GM23338 (cell line): ENCODE data around the gene GRWD1. TPM values are rescaled to one million over a fixed set of nuclear protein-coding genes. Genes with fewer than 3 reads are reported as not detected.

ENCODE experiments used
- ATAC-seq: fragments of 200-7000 bp; cut with Tn5 transposase; 3 replicates; pipeline ENCODE4 v1.9.1; 2020
- DNase-seq: peaks from one replicate; pipeline ENCODE4 v3.0.0-alpha.2; 2015; ENCODE audit warnings: low spot score
- H2AFZ ChIP-seq: fragments of 200-600 bp; sonication (generic); 2 replicates; pipeline ENCODE4 v1.8.0; 2016; ENCODE audit warnings: antibody characterized with exemption, mild to moderate bottlenecking, moderate library complexity
- H3F3A ChIP-seq: fragments of 200-600 bp; sonication (generic); replicated peaks from 2 replicates; pipeline ENCODE4 v1.8.0; 2017; ENCODE audit warnings: antibody characterized with exemption, mixed run types, low read depth
- H3K27ac ChIP-seq: fragments of 200-600 bp; sonication (generic); 2 replicates; pipeline ENCODE4 v1.6.1; 2016; ENCODE audit warnings: low read depth
- H3K27me3 ChIP-seq: fragments of 200-600 bp; sonication (generic); 2 replicates; pipeline ENCODE4 v1.8.0; 2016; ENCODE audit warnings: mild to moderate bottlenecking, mixed run types, moderate library complexity; ENCODE audit not compliant: insufficient read depth
- H3K36me3 ChIP-seq: fragments of 200-600 bp; sonication (generic); 2 replicates; pipeline ENCODE4 v1.8.0; 2016; ENCODE audit warnings: mild to moderate bottlenecking; ENCODE audit not compliant: insufficient read depth
- H3K4me1 ChIP-seq: fragments of 200-600 bp; sonication (generic); 2 replicates; pipeline ENCODE4 v1.8.0; 2016; ENCODE audit warnings: mild to moderate bottlenecking, moderate library complexity; ENCODE audit not compliant: insufficient read depth
- H3K4me2 ChIP-seq: fragments of 200-600 bp; sonication (generic); 2 replicates; pipeline ENCODE4 v1.7.1; 2017; ENCODE audit warnings: mixed run types
- H3K4me3 ChIP-seq: fragments of 200-600 bp; sonication (generic); 2 replicates; pipeline ENCODE4 v1.6.1; 2016; ENCODE audit warnings: mixed run types
- H3K79me2 ChIP-seq: fragments of 200-600 bp; sonication (generic); replicated peaks from 2 replicates; pipeline ENCODE4 v1.8.0; 2017; ENCODE audit warnings: mild to moderate bottlenecking; ENCODE audit not compliant: insufficient read depth
- H3K9me2 ChIP-seq: fragments of 200-600 bp; sonication (generic); 2 replicates; pipeline ENCODE4 v1.8.0; 2017; ENCODE audit not compliant: insufficient read depth
- H4K20me1 ChIP-seq: fragments of 200-600 bp; sonication (generic); replicated peaks from 2 replicates; pipeline ENCODE4 v1.8.0; 2017; ENCODE audit warnings: mild to moderate bottlenecking; ENCODE audit not compliant: insufficient read depth
- H3K27ac Mint-ChIP-seq: 2 replicates; pipeline ENCODE4 v1.8.0; 2020; ENCODE audit warnings: inconsistent platforms, mild to moderate bottlenecking, moderate library complexity, mixed read lengths
- H3K27me3 Mint-ChIP-seq: 3 replicates; pipeline ENCODE4 v1.8.0; 2022; ENCODE audit warnings: low read depth, mild to moderate bottlenecking, moderate library complexity, mixed read lengths, inconsistent platforms; ENCODE audit not compliant: insufficient read depth, poor library complexity
- H3K36me3 Mint-ChIP-seq: 3 replicates; pipeline ENCODE4 v1.8.0; 2021; ENCODE audit warnings: low read depth, mild to moderate bottlenecking, inconsistent platforms, moderate library complexity, mixed read lengths
- H3K4me1 Mint-ChIP-seq: 3 replicates; pipeline ENCODE4 v1.8.0; 2020; ENCODE audit warnings: mild to moderate bottlenecking, inconsistent platforms, mixed read lengths
- H3K4me3 Mint-ChIP-seq: 3 replicates; pipeline ENCODE4 v1.8.0; 2021; ENCODE audit warnings: moderate library complexity, mild to moderate bottlenecking, inconsistent platforms, mixed read lengths
- H3K9me3 Mint-ChIP-seq: 3 replicates; pipeline ENCODE4 v1.8.0; 2020; ENCODE audit warnings: moderate library complexity, mild to moderate bottlenecking, inconsistent platforms, mixed read lengths
- CREB1 ChIP-seq: fragments of 250-450 bp; sonication (Bioruptor Pico); IDR thresholded peaks from 2 replicates; pipeline ENCODE4 v1.5.0; 2020; ENCODE audit warnings: low read depth, mild to moderate bottlenecking, moderate library complexity
- EZH2 ChIP-seq: fragments of 200-600 bp; sonication (generic); IDR thresholded peaks from one replicate; pipeline ENCODE4 v1.8.0; 2017; ENCODE audit warnings: antibody characterized with exemption, mild to moderate bottlenecking, low read depth; ENCODE audit not compliant: unreplicated experiment
- EZH2phosphoT487 ChIP-seq: fragments of 200-600 bp; sonication (generic); IDR thresholded peaks from one replicate; pipeline ENCODE4 v1.8.1; 2018; ENCODE audit warnings: antibody characterized with exemption; ENCODE audit not compliant: unreplicated experiment
- NANOG ChIP-seq: IDR thresholded peaks from 2 replicates; pipeline ENCODE4 v1.6.1; 2016; ENCODE audit warnings: antibody characterized with exemption, borderline replicate concordance
- POLR2AphosphoS5 ChIP-seq: IDR thresholded peaks from 2 replicates; pipeline ENCODE4 v1.6.1; 2016; ENCODE audit warnings: antibody characterized with exemption, low read depth
- STAT1 ChIP-seq: IDR thresholded peaks from one replicate; pipeline ENCODE4 v1.6.1; 2016; ENCODE audit warnings: antibody characterized with exemption; ENCODE audit not compliant: unreplicated experiment
- ZNF114 ChIP-seq: fragments of 250-450 bp; sonication (Bioruptor Pico); IDR thresholded peaks from 2 replicates; pipeline ENCODE4 v1.5.0; 2020; ENCODE audit warnings: mild to moderate bottlenecking, moderate library complexity
- ZNF331 ChIP-seq: fragments of 250-450 bp; sonication (Bioruptor Pico); IDR thresholded peaks from 2 replicates; pipeline ENCODE4 v1.5.0; 2020; ENCODE audit warnings: low read depth, mild to moderate bottlenecking, moderate library complexity
- polyA plus RNA-seq: library from polyadenylated mRNA; unstranded; fragments of >200 nt; fragmentation: Nextera tagmentation; extraction: Ambion mirVana; gene quantifications from 2 replicates; pipeline ENCODE4 v1.2.1, GENCODE V29; 2016
- total RNA-seq: library from RNA; depleted of rRNA; stranded (reverse); fragments of >200 nt; shearing (Covaris generic); gene quantifications from 2 replicates; pipeline ENCODE4 v1.2.3, GENCODE V29; 2014
- TF ChIP-seq, protein P1 (sequence below): IDR thresholded peaks from 2 replicates; pipeline ENCODE4 v1.6.1; 2016; ENCODE audit warnings: antibody characterized with exemption
- TF ChIP-seq, protein P2 (sequence below), 2 experiments: fragments of 200-600 bp in 1 of 2; sonication (generic) in 1 of 2; conservative IDR thresholded peaks; 2 replicates each; pipeline versions ENCODE4 v1.5.1 to v1.6.1; 2016 to 2017; ENCODE audit warnings: antibody characterized with exemption in 2 of 2, low read depth in 2 of 2, mild to moderate bottlenecking in 2 of 2, moderate library complexity in 1 of 2

Gene GRWD1
- total and polyA plus RNA-seq, 2 experiments from 2014 or later, result 23.2 to 58.0 TPM

DNA sequence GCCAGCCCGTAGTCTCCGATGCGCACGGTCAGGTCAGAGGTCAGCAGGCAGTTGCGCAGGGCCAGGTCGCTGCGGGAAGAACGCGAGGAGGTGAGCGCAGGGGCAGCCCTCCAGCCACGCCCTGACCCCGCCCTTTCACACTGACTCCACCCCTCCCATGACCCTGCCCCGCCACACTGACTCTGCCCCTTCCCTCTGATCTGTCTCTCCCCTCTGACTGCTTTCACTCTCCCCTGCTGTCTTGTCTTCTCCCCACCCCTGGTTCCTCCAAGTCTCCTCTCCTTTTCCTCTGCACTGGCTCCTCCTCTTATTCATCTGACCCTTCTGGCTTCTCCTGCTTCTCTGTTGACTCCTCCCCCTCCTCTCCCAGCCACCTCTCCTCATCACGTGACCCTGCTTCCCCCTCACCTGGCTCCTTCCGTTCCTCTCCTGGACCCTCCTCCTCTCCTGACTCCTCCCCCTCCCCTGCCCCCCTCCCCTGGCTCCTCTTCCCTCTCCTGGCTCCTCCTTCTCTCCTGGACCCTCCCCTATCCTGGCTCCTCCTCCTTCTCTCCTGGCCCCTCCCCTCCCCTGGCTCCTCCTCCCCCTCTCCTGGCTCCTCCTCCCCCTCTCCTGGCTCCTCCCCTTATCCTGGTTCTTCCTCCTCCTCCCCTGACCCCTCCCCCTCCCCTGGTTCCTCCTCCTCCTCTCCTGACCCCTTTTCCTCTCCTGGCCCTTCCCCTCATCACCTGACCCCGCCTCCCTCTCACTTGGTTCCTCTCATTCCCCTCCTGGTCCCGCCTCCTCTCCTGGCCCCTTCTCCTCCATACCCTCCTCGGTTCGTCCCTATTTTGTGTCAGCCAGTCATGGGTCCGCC, 55.9 kb downstream of the GRWD1 start:
- ATAC-seq (peak; percentile 78), DNase-seq (peak; percentile 100)
- no peaks in the 10 kb centered on the region for H3K79me2 ChIP-seq
- Mint-ChIP-seq H3K9me3 (no peaks in the 10 kb centered on the region), H3K4me1 (peaks cover 16% of the 10 kb centered on the region), H3K27me3 (peaks cover 21% of the 10 kb centered on the region), H3K36me3 (no peaks in the 10 kb centered on the region; the same call in 2 of the 3 replicates), H3K4me3 (peak overlapping the region; percentile 70), H3K27ac (peak overlapping the region; percentile 97)
- TF ChIP-seq NANOG (no peak), ZNF114 (CRISPR knock-in tag) (no peak), EZH2 (no peak), CREB1 (CRISPR knock-in tag) (peak; percentile 14; the same call in 1 of the 2 replicates), POLR2AphosphoS5 (0 out of 2 replicates have a peak, but pooled peaks have one; percentile 50)
- peak overlapping the region; percentile 94 for H3K4me2 ChIP-seq
- H3K9me2 ChIP-seq, result no peaks in the 10 kb centered on the region
- peaks cover 6% of the 10 kb centered on the region; the same call in 1 of the 2 replicates for H3F3A ChIP-seq
- H3K4me1 ChIP-seq, result peaks cover 7% of the 10 kb centered on the region; the same call in 1 of the 2 replicates
- H2AFZ ChIP-seq, result peak overlapping the region; percentile 69
- H4K20me1 ChIP-seq, result no peaks in the 10 kb centered on the region; the same call in 1 of the 2 replicates
- H3K27ac ChIP-seq, result peak overlapping the region; percentile 91
- H3K27me3 ChIP-seq, result no peaks in the 10 kb centered on the region
- H3K4me3 ChIP-seq, result peak overlapping the region; percentile 73
- no peaks in the 10 kb centered on the region for H3K36me3 ChIP-seq

DNA sequence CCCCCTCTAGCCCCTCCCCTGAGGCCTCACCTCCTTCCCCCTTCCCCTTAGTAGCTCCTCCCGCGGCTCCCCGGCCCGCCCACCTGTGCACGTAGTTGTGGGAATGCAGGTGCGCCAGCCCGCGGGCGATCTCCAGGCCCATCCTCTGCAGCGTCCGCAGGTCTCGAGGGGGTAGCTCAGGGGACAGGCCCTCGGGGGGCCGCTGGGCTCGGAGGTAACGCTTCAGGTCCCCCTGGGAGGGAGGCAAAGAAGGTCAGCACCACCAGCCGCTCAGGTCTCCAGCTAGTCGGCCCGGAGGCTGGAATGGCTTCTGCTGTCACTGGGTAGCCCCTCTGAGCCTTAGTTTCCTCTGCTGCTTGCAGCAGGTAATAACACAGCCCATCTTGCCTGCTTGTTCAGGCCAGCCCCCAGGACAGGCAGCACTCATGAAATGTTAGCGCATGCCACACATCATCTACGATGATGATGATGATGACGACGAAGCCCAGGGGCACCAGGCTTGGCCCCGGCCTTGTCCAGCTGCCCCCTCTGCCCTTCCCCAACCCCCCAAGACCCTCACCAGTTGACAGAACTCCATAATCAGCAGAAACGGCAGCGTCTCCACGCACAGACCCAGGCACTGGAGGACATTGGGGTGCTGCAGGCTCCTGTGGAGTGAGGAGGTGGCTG, 56.7 kb downstream of the GRWD1 start:
- Mint-ChIP-seq H3K4me1 (peaks cover 16% of the 10 kb centered on the region), H3K36me3 (peaks cover under 1% of the 10 kb centered on the region; the same call in 2 of the 3 replicates), H3K27me3 (peaks cover 21% of the 10 kb centered on the region), H3K27ac (peak overlapping the region; percentile 70; the same call in 1 of the 2 replicates), H3K4me3 (peak overlapping the region; percentile 50), H3K9me3 (no peaks in the 10 kb centered on the region)
- Histone ChIP-seq H3K9me2 (no peaks in the 10 kb centered on the region), H2AFZ (0 out of 2 replicates have a peak overlapping the region, but pooled peaks have one; percentile 63), H4K20me1 (no peaks in the 10 kb centered on the region), H3K27ac (no peak overlapping the region), H3K27me3 (no peaks in the 10 kb centered on the region), H3K4me2 (peak overlapping the region; percentile 85), H3F3A (peaks cover 6% of the 10 kb centered on the region; the same call in 1 of the 2 replicates), H3K4me1 (peaks cover 7% of the 10 kb centered on the region; the same call in 1 of the 2 replicates), H3K4me3 (peak overlapping the region; percentile 63), H3K36me3 (no peaks in the 10 kb centered on the region), H3K79me2 (no peaks in the 10 kb centered on the region)
- no peak for DNase-seq
- TF ChIP-seq POLR2AphosphoS5 (peak; percentile 65), EZH2 (no peak)
- ATAC-seq, result peak; percentile 16

DNA sequence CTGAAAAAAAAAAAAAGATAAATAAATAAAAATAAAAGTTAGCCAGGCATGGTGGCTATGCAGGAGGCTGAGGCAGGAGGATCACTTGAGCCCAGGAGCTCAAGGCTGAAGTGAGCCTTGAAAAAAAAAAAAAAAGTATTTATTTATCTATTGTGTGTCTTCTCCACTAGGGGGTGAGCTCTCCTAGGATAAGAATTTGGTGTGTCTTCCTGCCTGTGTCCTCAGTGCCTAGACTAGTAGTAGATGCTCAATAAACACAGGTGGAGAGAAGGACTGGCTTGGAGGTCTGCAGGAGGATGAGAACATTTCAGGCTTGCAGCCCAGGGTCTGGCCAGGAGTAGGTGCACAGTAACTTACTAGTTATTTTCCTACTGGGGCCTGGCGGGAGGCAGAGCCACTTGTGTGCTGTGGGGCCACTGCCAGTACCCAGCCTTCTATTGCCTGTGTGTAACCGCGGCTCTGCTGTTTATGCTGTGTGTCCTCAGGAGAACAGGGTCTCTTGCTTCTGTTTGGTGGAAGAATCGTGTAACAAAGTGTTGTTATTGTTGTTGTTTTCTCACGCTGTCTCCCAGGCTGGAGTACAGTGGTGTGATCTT, 60.5 kb downstream of the GRWD1 start:
- H3K27me3 ChIP-seq, result no peaks in the 10 kb centered on the region
- Mint-ChIP-seq H3K9me3 (no peaks in the 10 kb centered on the region), H3K4me3 (no peak overlapping the region), H3K36me3 (peaks cover 5% of the 10 kb centered on the region; the same call in 2 of the 3 replicates), H3K27me3 (peaks cover 28% of the 10 kb centered on the region), H3K27ac (no peak overlapping the region), H3K4me1 (peaks cover 19% of the 10 kb centered on the region)
- no peak overlapping the region for H2AFZ ChIP-seq
- no peaks in the 10 kb centered on the region for H3K79me2 ChIP-seq
- no peaks in the 10 kb centered on the region for H3K36me3 ChIP-seq
- no peak overlapping the region for H3K4me3 ChIP-seq
- H3K27ac ChIP-seq, result no peak overlapping the region
- DNase-seq (peak; percentile 85), ATAC-seq (no peak)
- no peaks in the 10 kb centered on the region for H3K9me2 ChIP-seq
- H3F3A ChIP-seq, result peaks cover 3% of the 10 kb centered on the region; the same call in 1 of the 2 replicates
- peaks cover 7% of the 10 kb centered on the region; the same call in 1 of the 2 replicates for H3K4me1 ChIP-seq
- no peaks in the 10 kb centered on the region for H4K20me1 ChIP-seq
- H3K4me2 ChIP-seq, result no peak overlapping the region
- TF ChIP-seq, protein P1, sequence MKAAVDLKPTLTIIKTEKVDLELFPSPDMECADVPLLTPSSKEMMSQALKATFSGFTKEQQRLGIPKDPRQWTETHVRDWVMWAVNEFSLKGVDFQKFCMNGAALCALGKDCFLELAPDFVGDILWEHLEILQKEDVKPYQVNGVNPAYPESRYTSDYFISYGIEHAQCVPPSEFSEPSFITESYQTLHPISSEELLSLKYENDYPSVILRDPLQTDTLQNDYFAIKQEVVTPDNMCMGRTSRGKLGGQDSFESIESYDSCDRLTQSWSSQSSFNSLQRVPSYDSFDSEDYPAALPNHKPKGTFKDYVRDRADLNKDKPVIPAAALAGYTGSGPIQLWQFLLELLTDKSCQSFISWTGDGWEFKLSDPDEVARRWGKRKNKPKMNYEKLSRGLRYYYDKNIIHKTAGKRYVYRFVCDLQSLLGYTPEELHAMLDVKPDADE, result no peak
- no peak for TF ChIP-seq EZH2phosphoT487
- no peak for TF ChIP-seq ZNF331 (CRISPR knock-in tag)
- TF ChIP-seq POLR2AphosphoS5, result no peak
- TF ChIP-seq NANOG, result no peak
- TF ChIP-seq STAT1, result no peak
- TF ChIP-seq, protein P2, sequence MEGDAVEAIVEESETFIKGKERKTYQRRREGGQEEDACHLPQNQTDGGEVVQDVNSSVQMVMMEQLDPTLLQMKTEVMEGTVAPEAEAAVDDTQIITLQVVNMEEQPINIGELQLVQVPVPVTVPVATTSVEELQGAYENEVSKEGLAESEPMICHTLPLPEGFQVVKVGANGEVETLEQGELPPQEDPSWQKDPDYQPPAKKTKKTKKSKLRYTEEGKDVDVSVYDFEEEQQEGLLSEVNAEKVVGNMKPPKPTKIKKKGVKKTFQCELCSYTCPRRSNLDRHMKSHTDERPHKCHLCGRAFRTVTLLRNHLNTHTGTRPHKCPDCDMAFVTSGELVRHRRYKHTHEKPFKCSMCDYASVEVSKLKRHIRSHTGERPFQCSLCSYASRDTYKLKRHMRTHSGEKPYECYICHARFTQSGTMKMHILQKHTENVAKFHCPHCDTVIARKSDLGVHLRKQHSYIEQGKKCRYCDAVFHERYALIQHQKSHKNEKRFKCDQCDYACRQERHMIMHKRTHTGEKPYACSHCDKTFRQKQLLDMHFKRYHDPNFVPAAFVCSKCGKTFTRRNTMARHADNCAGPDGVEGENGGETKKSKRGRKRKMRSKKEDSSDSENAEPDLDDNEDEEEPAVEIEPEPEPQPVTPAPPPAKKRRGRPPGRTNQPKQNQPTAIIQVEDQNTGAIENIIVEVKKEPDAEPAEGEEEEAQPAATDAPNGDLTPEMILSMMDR (conservative IDR thresholded peaks at IDR 0.05; ENCODE audit: low read depth in 2 of 2), result peak; percentile 75 to 79
